Naive thymus-derived CD8-positive, alpha-beta T cell (primary cell): ENCODE measurements around the gene CFHR2. TPM values are rescaled to one million over a fixed set of nuclear protein-coding genes. Genes with fewer than 3 reads are reported as not detected.
"Not testable (repeated sequence)": the region's sequence is repeated elsewhere in the genome, so short reads cannot be mapped to it uniquely, and the experiment has no call there.

Source experiments
- ATAC-seq, 2 donors: fragments of 150-1000 bp; cut with Tn5 transposase in 1 of 2; sonication (Bioruptor Pico), chemical (Tn5 transposase) in 1 of 2; 1 replicate in 1 of 2; 2 replicates in 1 of 2; pipeline ENCODE4 v1.10.0; 2021; ENCODE audit warnings: mild to moderate bottlenecking in 2 of 2, moderate library complexity in 2 of 2
- POLR2A ChIA-PET: fragments of 350-600 bp; sonication (Branson Sonifier 250); formaldehyde crosslinking; loops from one replicate; lab custom pipeline; 2021; ENCODE audit warnings: antibody characterized with exemption; lab: Charles Lee
- DNase-seq, 10 donors: peaks; one replicate each; pipeline versions ENCODE4 v3.0.0 to v3.0.0-alpha.2; 2020 to 2022
- H3K27ac Mint-ChIP-seq, 10 donors: one replicate each; pipeline ENCODE4 v1.8.0; 2020 to 2022; ENCODE audit warnings: mild to moderate bottlenecking in 10 of 10, mixed read lengths in 10 of 10, moderate library complexity in 4 of 10, inconsistent platforms in 1 of 10
- H3K27me3 Mint-ChIP-seq, 5 donors: one replicate each; pipeline ENCODE4 v1.8.0; 2021 to 2022; ENCODE audit warnings: mixed read lengths in 5 of 5
- H3K36me3 Mint-ChIP-seq, 3 donors: one replicate each; pipeline ENCODE4 v1.8.0; 2020 to 2022; ENCODE audit warnings: mixed read lengths in 3 of 3, mild to moderate bottlenecking in 2 of 3, inconsistent platforms in 1 of 3
- H3K4me1 Mint-ChIP-seq, 4 donors: one replicate each; pipeline ENCODE4 v1.8.0; 2021 to 2022; ENCODE audit warnings: mixed read lengths in 4 of 4
- H3K4me3 Mint-ChIP-seq, 10 donors: one replicate each; pipeline ENCODE4 v1.8.0; 2020 to 2022; ENCODE audit warnings: mild to moderate bottlenecking in 10 of 10, mixed read lengths in 10 of 10, moderate library complexity in 6 of 10, inconsistent platforms in 1 of 10
- H3K9me3 Mint-ChIP-seq, 9 donors: one replicate each; pipeline ENCODE4 v1.8.0; 2020 to 2022; ENCODE audit warnings: mixed read lengths in 9 of 9, mild to moderate bottlenecking in 3 of 9, inconsistent platforms in 1 of 9, moderate library complexity in 1 of 9
- polyA plus RNA-seq, 3 donors: library from polyadenylated mRNA; unstranded; fragments of 300-500 nt; fragmentation: Illumina TruSeq; gene quantifications; one replicate each; pipeline ENCODE4 v1.2.3, GENCODE V29; 2021
- total RNA-seq, 8 experiments: library from RNA in 2 of 8; stranded (reverse) in 2 of 8; gene quantifications; one replicate each; pipeline ENCODE4 v1.2.3 and lab custom pipeline; 2021 to 2026

The CFHR2 gene
- total and polyA plus RNA-seq, 5 experiments from 2014 or later = not detected

GRCh38 chr1:196960854-196961253, 17.3 kb downstream of the CFHR2 start:
- Mint-ChIP-seq H3K9me3 (peaks cover 0 to 3% (median 0%) of the 10 kb centered on the region in 9 donors), H3K27ac (no peak overlapping the region), H3K4me1 (no peaks in the 10 kb centered on the region), H3K27me3 (peaks cover 0 to 2% (median 0%) of the 10 kb centered on the region in 5 donors), H3K36me3 (peaks cover 0 to 3% (median 0%) of the 10 kb centered on the region in 3 donors), H3K4me3 (no peak overlapping the region)
- DNase-seq = no peak
- POLR2A ChIA-PET = no interaction called here
- no peak for ATAC-seq

- Mint-ChIP-seq H3K4me3 (no peak overlapping the region), H3K27ac (no peak overlapping the region), H3K27me3 (peaks cover 0 to 2% (median 0%) of the 10 kb centered on the region in 5 donors), H3K4me1 (no peaks in the 10 kb centered on the region), H3K9me3 (no peaks in the 10 kb centered on the region), H3K36me3 (no peaks in the 10 kb centered on the region)
- ATAC-seq (no peak), DNase-seq (no peak)
- POLR2A ChIA-PET = no interaction called here
These were observed 26.6 kb downstream of the CFHR2 start for GRCh38 chr1:196970182-196970581.

- Mint-ChIP-seq H3K36me3 (no peaks in the 10 kb centered on the region), H3K27ac (no peak overlapping the region), H3K4me3 (no peak overlapping the region), H3K4me1 (no peaks in the 10 kb centered on the region), H3K9me3 (no peaks in the 10 kb centered on the region), H3K27me3 (peaks cover 0 to 5% (median 0%) of the 10 kb centered on the region in 5 donors)
- DNase-seq (no peak), ATAC-seq (no peak)
- POLR2A ChIA-PET = no interaction called here
These were observed 32.7 kb downstream of the CFHR2 start for GRCh38 chr1:196976278-196976677.

GRCh38 chr1:196977278-196977677, 33.7 kb downstream of the CFHR2 start, which contains the start of gene CFHR5:
TSS of gene CFHR5 (plus strand) at chr1:196977556. CDS start at chr1:196977665, 109 bp downstream.
- peaks cover 0 to 5% (median 0%) of the 10 kb centered on the region in 5 donors for H3K27me3 Mint-ChIP-seq

GRCh38 chr1:196980859-196981258, 37.3 kb downstream of the CFHR2 start:
- POLR2A ChIA-PET = no interaction called here
- Mint-ChIP-seq H3K4me1 (no peaks in the 10 kb centered on the region), H3K9me3 (no peaks in the 10 kb centered on the region), H3K27ac (no peak overlapping the region), H3K27me3 (peaks cover 0 to 5% (median 0%) of the 10 kb centered on the region in 5 donors), H3K4me3 (no peak overlapping the region), H3K36me3 (no peaks in the 10 kb centered on the region)
- DNase-seq (no peak), ATAC-seq (no peak)

More at GRCh38 chr1:196977278-196977677, 33.7 kb downstream of the CFHR2 start, which contains the start of gene CFHR5:
- H3K27ac Mint-ChIP-seq = no peak within 1 kb of the TSS
- ATAC-seq = no peak
- no peak for DNase-seq
- no peak within 1 kb of the TSS for H3K4me3 Mint-ChIP-seq
- H3K36me3 Mint-ChIP-seq = no peaks in the 10 kb centered on the region
- POLR2A ChIA-PET = no interaction called here
- no peaks in the 10 kb centered on the region for H3K4me1 Mint-ChIP-seq
- H3K9me3 Mint-ChIP-seq = no peaks in the 10 kb centered on the region

- POLR2A ChIA-PET, H3K27ac Mint-ChIP-seq, H3K27me3 Mint-ChIP-seq, H3K36me3 Mint-ChIP-seq, H3K9me3 Mint-ChIP-seq, H3K4me1 Mint-ChIP-seq, DNase-seq, ATAC-seq, H3K4me3 Mint-ChIP-seq: not testable (repeated sequence)
These were observed 38.7 kb downstream of the CFHR2 start for GRCh38 chr1:196982247-196982646.

- H3K4me1 Mint-ChIP-seq, ATAC-seq, H3K4me3 Mint-ChIP-seq, H3K36me3 Mint-ChIP-seq, POLR2A ChIA-PET, H3K27ac Mint-ChIP-seq, DNase-seq: not testable (repeated sequence)
- peaks cover 0 to 12% (median 6%) of the 10 kb centered on the region in 5 donors for H3K27me3 Mint-ChIP-seq
- peaks cover 0 to 10% (median 3%) of the 10 kb centered on the region in 9 donors for H3K9me3 Mint-ChIP-seq
These were observed 48.5 kb downstream of the CFHR2 start for GRCh38 chr1:196991919-196992651.

- no peak for ATAC-seq
- H3K27me3 Mint-ChIP-seq = peaks cover 0 to 12% (median 6%) of the 10 kb centered on the region in 5 donors
- no peak overlapping the region for H3K27ac Mint-ChIP-seq
- DNase-seq = no peak
- H3K4me3 Mint-ChIP-seq = no peak overlapping the region
- POLR2A ChIA-PET = no interaction called here
- H3K9me3 Mint-ChIP-seq = peaks cover 0 to 8% (median 0%) of the 10 kb centered on the region in 9 donors
- no peaks in the 10 kb centered on the region for H3K4me1 Mint-ChIP-seq
- H3K36me3 Mint-ChIP-seq = no peaks in the 10 kb centered on the region
These were observed 50.4 kb downstream of the CFHR2 start for GRCh38 chr1:196993916-196994315.

- H3K36me3 Mint-ChIP-seq = no peaks in the 10 kb centered on the region
- POLR2A ChIA-PET = no interaction called here
- no peaks in the 10 kb centered on the region for H3K9me3 Mint-ChIP-seq
- ATAC-seq = no peak
- peaks cover 0 to 5% (median 2%) of the 10 kb centered on the region in 5 donors for H3K27me3 Mint-ChIP-seq
- DNase-seq = no peak
- no peak overlapping the region for H3K27ac Mint-ChIP-seq
- no peaks in the 10 kb centered on the region for H3K4me1 Mint-ChIP-seq
- H3K4me3 Mint-ChIP-seq = no peak overlapping the region
These were observed 53.9 kb downstream of the CFHR2 start for GRCh38 chr1:196997423-196997822.

GRCh38 chr1:197001828-197002227, 58.3 kb downstream of the CFHR2 start:
- Mint-ChIP-seq H3K36me3 (no peaks in the 10 kb centered on the region), H3K4me1 (no peaks in the 10 kb centered on the region), H3K27ac (no peak overlapping the region), H3K4me3 (no peak overlapping the region), H3K27me3 (no peaks in the 10 kb centered on the region), H3K9me3 (no peaks in the 10 kb centered on the region)
- no peak for ATAC-seq
- no peak for DNase-seq
- POLR2A ChIA-PET = no interaction called here

- peaks cover 0 to 4% (median 0%) of the 10 kb centered on the region in 5 donors for H3K27me3 Mint-ChIP-seq
- no peak overlapping the region for H3K4me3 Mint-ChIP-seq
These were observed 59.6 kb downstream of the CFHR2 start for GRCh38 chr1:197003132-197003531.

GRCh38 chr1:197008861-197009260, 65.3 kb downstream of the CFHR2 start:
- DNase-seq (no peak), ATAC-seq (no peak)
- peaks cover 0 to 8% (median 2%) of the 10 kb centered on the region in 5 donors for H3K27me3 Mint-ChIP-seq
- peaks cover 8 to 21% (median 10%) of the 10 kb centered on the region in 9 donors for H3K9me3 Mint-ChIP-seq
- peaks cover 0 to 11% (median 0%) of the 10 kb centered on the region in 3 donors for H3K36me3 Mint-ChIP-seq
- H3K4me3 Mint-ChIP-seq = no peak overlapping the region
- H3K27ac Mint-ChIP-seq = no peak overlapping the region
- no peaks in the 10 kb centered on the region for H3K4me1 Mint-ChIP-seq
- POLR2A ChIA-PET = no interaction called here

More at GRCh38 chr1:197003132-197003531, 59.6 kb downstream of the CFHR2 start:
- DNase-seq = peak in 1 of 10 donors; percentile 52
- Mint-ChIP-seq H3K4me1 (no peaks in the 10 kb centered on the region), H3K36me3 (no peaks in the 10 kb centered on the region), H3K27ac (no peak overlapping the region), H3K9me3 (no peaks in the 10 kb centered on the region)
- ATAC-seq = peak in 1 of 2 donors; percentile 20
- POLR2A ChIA-PET = no interaction called here
